Lower lobe of right lung (tissue), 2 donors: ENCODE measurements around the gene PDCD10. TPM values are rescaled to one million over a fixed set of nuclear protein-coding genes. Genes with fewer than 3 reads are reported as not detected.

Experiments used
- ATAC-seq, 2 donors: fragments of 200-7000 bp; cut with Tn5 transposase; one replicate each; pipeline ENCODE4 v1.9.1; 2020 to 2022; ENCODE audit warnings: mild to moderate bottlenecking in 2 of 2, moderate library complexity in 2 of 2
- DNase-seq: peaks from one replicate; pipeline ENCODE4 v3.0.0-alpha.2; 2020
- H3K27ac ChIP-seq: fragments of 200-600 bp; one replicate; pipeline ENCODE4 v1.8.0; 2022
- H3K27me3 ChIP-seq: fragments of 200-600 bp; one replicate; pipeline ENCODE4 v1.8.0; 2022; ENCODE audit warnings: low read depth
- H3K36me3 ChIP-seq: fragments of 200-600 bp; one replicate; pipeline ENCODE4 v1.8.0; 2022; ENCODE audit warnings: mild to moderate bottlenecking
- H3K4me1 ChIP-seq: fragments of 200-600 bp; one replicate; pipeline ENCODE4 v1.8.0; 2022
- H3K4me3 ChIP-seq: fragments of 200-600 bp; one replicate; pipeline ENCODE4 v1.8.0; 2022; ENCODE audit warnings: mild to moderate bottlenecking
- H3K9me3 ChIP-seq: fragments of 200-600 bp; one replicate; pipeline ENCODE4 v1.8.0; 2022
- intact Hi-C: fragments of 100-400 bp; cut with DNase I; formaldehyde crosslinking; loops from one replicate; pipeline ENCODE4 v1.11.0; 2022
- total RNA-seq: library from RNA; stranded (reverse); fragmentation: NEBNext Ultra II Directional; extraction: Animal tissue kit (Norgen Biotek cat#: 25700); gene quantifications from one replicate; pipeline ENCODE4 v1.2.1, GENCODE V29; 2021
- TF ChIP-seq, protein P1 (sequence below): fragments of 200-600 bp; IDR thresholded peaks from one replicate; pipeline ENCODE4 v1.8.0; 2022; ENCODE audit warnings: antibody characterized with exemption, mild to moderate bottlenecking
- donor health status: DM: no; HTN: yes; CAD: no; lungs with severe emphysema.

PDCD10 gene
- total RNA-seq, 1 donor from 2014 or later, result 49.5 TPM

DNA sequence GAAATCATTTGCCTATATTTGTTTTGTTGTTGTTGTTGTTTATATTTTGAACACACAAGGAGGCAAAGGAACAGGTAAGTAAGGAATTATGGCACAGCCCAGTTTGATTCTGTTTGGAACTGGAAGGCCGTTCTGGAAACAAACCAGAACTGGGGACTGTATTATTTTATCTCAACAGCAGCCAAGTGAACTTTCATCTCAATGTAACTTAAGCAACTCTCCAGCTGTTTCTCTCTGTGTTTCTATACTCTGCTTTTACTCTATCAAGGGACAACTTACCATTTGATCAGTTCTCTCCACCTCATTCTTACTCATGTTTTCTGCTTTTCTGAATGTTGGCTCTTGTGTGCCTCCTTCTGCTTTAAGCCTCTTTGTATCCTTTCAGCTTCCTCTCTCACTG is 65.0 kb downstream of the PDCD10 start:
- Histone ChIP-seq H3K4me1 (no peaks in the 10 kb centered on the region), H3K9me3 (no peaks in the 10 kb centered on the region), H3K27ac (no peak overlapping the region), H3K36me3 (peaks cover 14% of the 10 kb centered on the region), H3K27me3 (no peaks in the 10 kb centered on the region), H3K4me3 (no peak overlapping the region)
- intact Hi-C loops, result no loop called here
- ATAC-seq, result no peak
- TF ChIP-seq, protein P1, sequence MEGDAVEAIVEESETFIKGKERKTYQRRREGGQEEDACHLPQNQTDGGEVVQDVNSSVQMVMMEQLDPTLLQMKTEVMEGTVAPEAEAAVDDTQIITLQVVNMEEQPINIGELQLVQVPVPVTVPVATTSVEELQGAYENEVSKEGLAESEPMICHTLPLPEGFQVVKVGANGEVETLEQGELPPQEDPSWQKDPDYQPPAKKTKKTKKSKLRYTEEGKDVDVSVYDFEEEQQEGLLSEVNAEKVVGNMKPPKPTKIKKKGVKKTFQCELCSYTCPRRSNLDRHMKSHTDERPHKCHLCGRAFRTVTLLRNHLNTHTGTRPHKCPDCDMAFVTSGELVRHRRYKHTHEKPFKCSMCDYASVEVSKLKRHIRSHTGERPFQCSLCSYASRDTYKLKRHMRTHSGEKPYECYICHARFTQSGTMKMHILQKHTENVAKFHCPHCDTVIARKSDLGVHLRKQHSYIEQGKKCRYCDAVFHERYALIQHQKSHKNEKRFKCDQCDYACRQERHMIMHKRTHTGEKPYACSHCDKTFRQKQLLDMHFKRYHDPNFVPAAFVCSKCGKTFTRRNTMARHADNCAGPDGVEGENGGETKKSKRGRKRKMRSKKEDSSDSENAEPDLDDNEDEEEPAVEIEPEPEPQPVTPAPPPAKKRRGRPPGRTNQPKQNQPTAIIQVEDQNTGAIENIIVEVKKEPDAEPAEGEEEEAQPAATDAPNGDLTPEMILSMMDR, result no peak
- DNase-seq, result no peak

DNA sequence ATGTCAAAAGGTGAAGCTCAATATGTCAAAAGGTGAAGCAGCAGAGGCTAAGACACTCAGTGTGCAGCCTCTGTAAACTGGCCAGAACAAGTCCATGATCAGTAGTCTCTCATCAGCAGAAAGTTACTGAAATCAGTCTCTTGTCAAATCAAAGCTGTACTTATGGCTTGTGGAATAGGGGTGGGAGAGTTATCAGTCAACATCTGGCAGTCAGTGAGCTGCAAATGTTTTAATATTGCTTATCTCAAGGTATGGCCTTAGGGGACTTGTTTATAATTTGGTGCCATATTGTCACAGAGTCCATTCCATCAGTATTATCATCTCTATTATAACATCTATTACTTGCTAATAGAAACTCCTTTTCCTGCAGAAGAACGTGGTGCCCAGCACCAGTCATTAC is 66.0 kb downstream of the PDCD10 start:
- Histone ChIP-seq H3K4me3 (no peak overlapping the region), H3K4me1 (no peaks in the 10 kb centered on the region), H3K9me3 (no peaks in the 10 kb centered on the region), H3K27me3 (no peaks in the 10 kb centered on the region), H3K36me3 (peaks cover 4% of the 10 kb centered on the region), H3K27ac (no peak overlapping the region)
- intact Hi-C loops, result no loop called here
- TF ChIP-seq, protein P1, result no peak
- DNase-seq (no peak), ATAC-seq (no peak)

DNA sequence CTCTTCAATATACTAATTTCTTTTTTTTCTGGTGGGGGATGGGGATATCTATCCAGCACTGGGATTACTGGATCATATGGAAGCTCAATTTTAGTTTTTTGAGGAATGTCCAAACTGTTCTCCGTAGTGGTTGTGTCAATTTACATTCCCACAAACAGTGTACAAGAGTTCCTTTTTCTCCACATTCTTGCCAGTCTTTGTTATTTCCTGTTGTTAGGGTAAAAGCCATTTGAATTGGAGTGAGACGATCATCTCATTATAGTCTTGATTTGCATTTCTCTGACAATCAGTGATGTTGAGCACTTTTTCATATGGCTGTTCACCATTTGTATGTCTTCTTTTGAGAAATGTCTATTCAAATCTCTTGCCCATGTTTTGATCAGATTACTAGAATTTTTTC is 68.1 kb downstream of the PDCD10 start:
- no peak overlapping the region for H3K4me3 ChIP-seq
- no peak for ATAC-seq
- intact Hi-C loops, result no loop called here
- no peaks in the 10 kb centered on the region for H3K36me3 ChIP-seq
- no peak for DNase-seq
- no peak overlapping the region for H3K27ac ChIP-seq
- no peaks in the 10 kb centered on the region for H3K9me3 ChIP-seq
- no peaks in the 10 kb centered on the region for H3K27me3 ChIP-seq
- no peaks in the 10 kb centered on the region for H3K4me1 ChIP-seq
- TF ChIP-seq, protein P1, result no peak

DNA sequence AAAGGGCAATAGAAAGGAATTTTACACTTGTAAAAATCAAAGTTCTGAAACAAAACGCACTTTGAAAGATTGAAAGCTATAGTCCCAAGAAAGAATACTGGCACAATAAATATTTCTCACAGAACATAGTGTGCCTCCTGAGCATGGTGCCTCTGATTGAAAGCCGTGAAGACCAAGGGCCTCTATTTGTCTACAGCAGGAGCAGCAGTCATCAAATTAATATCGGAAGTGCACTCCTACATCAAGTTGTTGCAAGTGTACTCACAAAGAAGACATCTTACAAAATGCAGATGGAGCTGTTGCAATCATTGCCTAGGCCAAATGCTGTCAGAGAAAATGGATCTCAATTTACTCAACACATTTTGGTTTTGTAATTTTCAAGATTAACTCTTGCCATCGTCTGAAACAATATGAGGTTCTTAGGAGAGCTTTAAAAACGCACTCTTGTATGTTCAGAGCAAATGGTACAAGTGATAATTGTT is 71.7 kb downstream of the PDCD10 start:
- intact Hi-C loops, result no loop called here
- TF ChIP-seq, protein P1, result no peak
- DNase-seq (no peak), ATAC-seq (peak in 1 of 2 donors; percentile 57)
- H3K27ac ChIP-seq, result no peak overlapping the region
- no peaks in the 10 kb centered on the region for H3K4me1 ChIP-seq
- H3K36me3 ChIP-seq, result no peaks in the 10 kb centered on the region
- no peaks in the 10 kb centered on the region for H3K27me3 ChIP-seq
- no peak overlapping the region for H3K4me3 ChIP-seq
- no peaks in the 10 kb centered on the region for H3K9me3 ChIP-seq

DNA sequence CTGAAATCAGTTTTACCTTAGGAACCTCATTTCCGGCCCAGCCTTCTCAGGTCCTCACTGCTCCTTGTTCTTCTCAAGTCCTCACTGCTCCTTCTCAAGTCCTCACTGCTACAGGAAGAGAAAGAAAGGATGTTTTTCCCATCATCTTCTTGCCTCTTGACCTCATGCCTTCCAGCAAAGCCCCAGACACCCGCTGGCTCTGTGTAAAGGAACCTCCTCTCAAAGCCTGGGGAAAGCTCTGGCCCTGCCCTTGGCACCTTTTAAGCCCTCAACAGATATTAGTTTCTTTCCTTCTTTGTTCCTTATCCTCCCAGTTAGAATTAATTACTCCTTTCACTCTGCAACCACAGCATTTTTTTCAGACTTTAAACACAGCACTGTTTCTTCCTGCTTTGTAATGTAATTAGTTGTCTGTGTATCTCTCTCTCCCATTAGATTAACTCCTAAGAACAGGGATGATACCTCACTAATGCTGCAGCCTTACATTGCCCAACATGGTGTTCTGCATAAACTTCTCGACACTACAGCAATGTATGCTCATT is 76.9 kb downstream of the PDCD10 start:
- Histone ChIP-seq H3K27ac (no peak overlapping the region), H3K4me1 (no peaks in the 10 kb centered on the region), H3K4me3 (no peak overlapping the region), H3K9me3 (no peaks in the 10 kb centered on the region), H3K36me3 (no peaks in the 10 kb centered on the region), H3K27me3 (no peaks in the 10 kb centered on the region)
- ATAC-seq, result no peak
- no peak for DNase-seq
- intact Hi-C loops, result no loop called here
- TF ChIP-seq, protein P1, result no peak
